PC-9 (cell line): ENCODE measurements around the gene ANKRD33B. TPM values are rescaled to one million over a fixed set of nuclear protein-coding genes. Genes with fewer than 3 reads are reported as not detected.

Source experiments
- BruUV-seq: library from RNA; stranded (reverse); fragments of 400-500 nt; replicated peaks from 2 replicates; lab custom pipeline; 2021; lab: Mats Ljungman, UMichigan
- CTCF ChIA-PET: fragments of 300-600 bp; sonication (Branson Sonifier 250); formaldehyde crosslinking; loops from one replicate; lab custom pipeline; 2022; ENCODE audit warnings: antibody characterized with exemption; lab: Charles Lee
- POLR2A ChIA-PET: fragments of 300-600 bp; sonication (Branson Sonifier 250); formaldehyde crosslinking; loops from one replicate; lab custom pipeline; 2022; ENCODE audit warnings: antibody characterized with exemption; ENCODE audit not compliant: unreplicated experiment; lab: Charles Lee
- DNase-seq, 2 experiments: peaks; one replicate each; pipeline versions ENCODE4 v3.0.0 to v3.0.0-alpha.2; 2015 to 2022; ENCODE audit warnings: mixed read lengths in 1 of 2
- H2AFZ ChIP-seq: fragments of 200-600 bp; sonication (generic); 2 replicates; pipeline ENCODE4 v1.8.1; 2017; ENCODE audit warnings: antibody characterized with exemption
- H3F3A ChIP-seq: fragments of 200-600 bp; sonication (generic); 2 replicates; pipeline ENCODE4 v1.8.1; 2017; ENCODE audit warnings: antibody characterized with exemption, mild to moderate bottlenecking, low read depth; ENCODE audit not compliant: insufficient read depth
- H3K27ac ChIP-seq: fragments of 200-600 bp; sonication (generic); 2 replicates; pipeline ENCODE4 v1.6.1; 2016; ENCODE audit warnings: mixed run types
- H3K27me3 ChIP-seq: fragments of 200-600 bp; sonication (generic); 2 replicates; pipeline ENCODE4 v1.6.1; 2016; ENCODE audit warnings: low read depth, mixed run types; ENCODE audit not compliant: insufficient read depth
- H3K36me3 ChIP-seq: fragments of 200-600 bp; sonication (generic); 2 replicates; pipeline ENCODE4 v1.6.1; 2016; ENCODE audit warnings: low read depth, mixed run types
- H3K4me1 ChIP-seq: fragments of 200-600 bp; sonication (generic); replicated peaks from 2 replicates; pipeline ENCODE4 v1.6.1; 2016; ENCODE audit warnings: mixed run types; ENCODE audit not compliant: insufficient read depth
- H3K4me2 ChIP-seq: fragments of 200-600 bp; sonication (generic); 2 replicates; pipeline ENCODE4 v1.6.1; 2017; ENCODE audit warnings: mixed run types
- H3K4me3 ChIP-seq: fragments of 200-600 bp; sonication (generic); 2 replicates; pipeline ENCODE4 v1.6.1; 2016; ENCODE audit warnings: mixed run types
- H3K79me2 ChIP-seq: fragments of 200-600 bp; sonication (generic); 2 replicates; pipeline ENCODE4 v1.6.1; 2017; ENCODE audit warnings: low read depth, mixed run types
- H3K9me2 ChIP-seq: fragments of 200-600 bp; sonication (generic); 2 replicates; pipeline ENCODE4 v1.8.1; 2017; ENCODE audit warnings: mild to moderate bottlenecking; ENCODE audit not compliant: insufficient read depth
- H3K9me3 ChIP-seq: fragments of 200-600 bp; sonication (generic); 2 replicates; pipeline ENCODE4 v1.8.1; 2016; ENCODE audit warnings: low read depth; ENCODE audit not compliant: insufficient read depth
- H4K20me1 ChIP-seq: fragments of 200-600 bp; sonication (generic); 2 replicates; pipeline ENCODE4 v1.8.1; 2017; ENCODE audit not compliant: insufficient read depth
- EZH2 ChIP-seq: fragments of 200-600 bp; sonication (generic); IDR thresholded peaks from 2 replicates; pipeline ENCODE4 v1.8.0; 2017; ENCODE audit warnings: antibody characterized with exemption, low read depth
- intact Hi-C: fragments of 100-400 bp; cut with micrococcal nuclease; formaldehyde crosslinking; loops from one replicate; pipeline ENCODE4 v1.10.0; 2022; ENCODE audit not compliant: unreplicated experiment
- total RNA-seq: library from RNA; stranded (reverse); gene quantifications from 2 replicates; pipeline ENCODE4 v1.2.3, GENCODE V29; 2021
- TF ChIP-seq, protein P1 (sequence below): fragments of 200-600 bp; sonication (generic); conservative IDR thresholded peaks from 2 replicates; pipeline ENCODE4 v1.6.1; 2017; ENCODE audit warnings: mixed run types, antibody characterized with exemption, mild to moderate bottlenecking, moderate library complexity

The ANKRD33B gene
- total RNA-seq, 1 experiment from 2014 or later, result 32.1 TPM

DNA sequence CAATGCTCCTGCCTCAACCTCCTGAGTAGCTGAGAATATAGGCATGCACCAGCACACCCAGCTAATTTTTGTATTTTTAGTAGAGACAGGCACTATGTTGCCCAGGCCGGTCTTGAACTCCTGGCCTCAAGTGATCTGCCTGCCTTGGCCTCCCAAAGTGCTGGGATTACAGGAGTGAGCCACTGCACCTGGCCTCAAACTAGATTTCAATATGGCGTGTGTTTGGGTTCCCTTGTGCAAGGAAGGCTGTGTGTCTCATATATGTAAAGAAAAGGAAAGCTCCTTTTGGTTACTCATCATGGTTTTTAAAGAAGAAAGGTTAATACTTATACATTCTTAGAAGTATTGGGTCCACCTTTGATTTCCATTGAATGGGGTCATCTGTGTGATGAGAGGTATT, 70.7 kb downstream of the ANKRD33B start:
- POLR2A ChIA-PET, result no interaction called here
- intact Hi-C loops, result no loop called here

GRCh38 chr5:10635257-10635866, 71.5 kb downstream of the ANKRD33B start:
- Histone ChIP-seq H3F3A (peaks cover 5% of the 10 kb centered on the region; the same call in 1 of the 2 replicates), H3K36me3 (no peaks in the 10 kb centered on the region), H2AFZ (no peak overlapping the region), H3K4me3 (no peak overlapping the region), H4K20me1 (no peaks in the 10 kb centered on the region), H3K4me2 (no peak overlapping the region), H3K27me3 (no peaks in the 10 kb centered on the region), H3K79me2 (no peaks in the 10 kb centered on the region), H3K9me3 (no peaks in the 10 kb centered on the region), H3K4me1 (no peaks in the 10 kb centered on the region), H3K9me2 (no peaks in the 10 kb centered on the region), H3K27ac (no peak overlapping the region)
- ChIA-PET CTCF (interaction anchor here (0.6 kb wide), 1 partner anchor 184 kb away, joined by 4 read pairs; no protein-coding TSS in a partner anchor), POLR2A (interaction anchor here (0.6 kb wide), 2 partner anchors 368 to 390 kb away, joined by 3 to 6 read pairs; no protein-coding TSS in a partner anchor)
- peak in 1 of 2 experiments; percentile 58 for DNase-seq
- no peak for TF ChIP-seq EZH2
- TF ChIP-seq, protein P1, sequence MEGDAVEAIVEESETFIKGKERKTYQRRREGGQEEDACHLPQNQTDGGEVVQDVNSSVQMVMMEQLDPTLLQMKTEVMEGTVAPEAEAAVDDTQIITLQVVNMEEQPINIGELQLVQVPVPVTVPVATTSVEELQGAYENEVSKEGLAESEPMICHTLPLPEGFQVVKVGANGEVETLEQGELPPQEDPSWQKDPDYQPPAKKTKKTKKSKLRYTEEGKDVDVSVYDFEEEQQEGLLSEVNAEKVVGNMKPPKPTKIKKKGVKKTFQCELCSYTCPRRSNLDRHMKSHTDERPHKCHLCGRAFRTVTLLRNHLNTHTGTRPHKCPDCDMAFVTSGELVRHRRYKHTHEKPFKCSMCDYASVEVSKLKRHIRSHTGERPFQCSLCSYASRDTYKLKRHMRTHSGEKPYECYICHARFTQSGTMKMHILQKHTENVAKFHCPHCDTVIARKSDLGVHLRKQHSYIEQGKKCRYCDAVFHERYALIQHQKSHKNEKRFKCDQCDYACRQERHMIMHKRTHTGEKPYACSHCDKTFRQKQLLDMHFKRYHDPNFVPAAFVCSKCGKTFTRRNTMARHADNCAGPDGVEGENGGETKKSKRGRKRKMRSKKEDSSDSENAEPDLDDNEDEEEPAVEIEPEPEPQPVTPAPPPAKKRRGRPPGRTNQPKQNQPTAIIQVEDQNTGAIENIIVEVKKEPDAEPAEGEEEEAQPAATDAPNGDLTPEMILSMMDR, result no peak
- intact Hi-C loops, result no loop called here
- no TSS peak for BruUV-seq

More for the DNA sequence above, 70.7 kb downstream of the ANKRD33B start:
- no peaks in the 10 kb centered on the region for H3K9me2 ChIP-seq
- BruUV-seq, result no TSS peak
- H3F3A ChIP-seq, result peaks cover 5% of the 10 kb centered on the region; the same call in 1 of the 2 replicates
- no peak overlapping the region for H3K4me3 ChIP-seq
- H3K4me1 ChIP-seq, result no peaks in the 10 kb centered on the region
- no peak overlapping the region for H3K4me2 ChIP-seq
- CTCF ChIA-PET, result interaction anchor here (0.7 kb wide), 1 partner anchor 78 kb away, joined by 4 read pairs; no protein-coding TSS in a partner anchor
- no peaks in the 10 kb centered on the region for H3K9me3 ChIP-seq
- no peaks in the 10 kb centered on the region for H3K36me3 ChIP-seq
- TF ChIP-seq, protein P1, result no peak
- no peak for TF ChIP-seq EZH2
- H3K27ac ChIP-seq, result no peak overlapping the region
- DNase-seq, result no peak
- H2AFZ ChIP-seq, result no peak overlapping the region
- no peaks in the 10 kb centered on the region for H3K27me3 ChIP-seq
- H4K20me1 ChIP-seq, result no peaks in the 10 kb centered on the region
- H3K79me2 ChIP-seq, result no peaks in the 10 kb centered on the region

DNA sequence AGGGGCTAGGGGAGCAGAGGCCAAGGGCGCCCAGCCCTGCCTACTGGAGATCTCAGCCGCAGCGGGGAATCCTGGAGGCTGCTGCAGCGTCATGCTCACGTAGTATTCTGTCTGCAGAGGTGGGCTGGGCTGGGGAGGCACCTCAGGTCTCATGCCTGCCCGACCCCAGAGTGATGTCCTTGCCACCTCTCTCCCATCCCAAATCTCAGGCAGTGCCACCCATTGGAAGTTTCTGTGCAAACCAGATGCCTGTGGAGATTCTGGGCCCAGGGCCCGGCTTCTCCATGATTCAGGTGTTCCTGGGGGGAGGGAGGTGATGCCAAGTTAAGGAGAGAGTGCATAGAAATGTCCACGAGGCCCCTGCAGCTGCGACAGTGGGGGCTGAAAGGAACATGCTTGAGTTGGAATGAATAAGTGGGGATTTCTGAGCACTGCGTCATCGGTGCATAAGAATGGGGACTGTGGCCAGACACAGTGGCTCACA, 72.0 kb downstream of the ANKRD33B start:
- Histone ChIP-seq H3K4me3 (no peak overlapping the region), H4K20me1 (no peaks in the 10 kb centered on the region), H3K9me2 (no peaks in the 10 kb centered on the region), H3K4me2 (no peak overlapping the region), H3K4me1 (no peaks in the 10 kb centered on the region), H3K79me2 (no peaks in the 10 kb centered on the region), H2AFZ (no peak overlapping the region), H3K36me3 (no peaks in the 10 kb centered on the region), H3K27ac (no peak overlapping the region), H3K9me3 (no peaks in the 10 kb centered on the region), H3F3A (peaks cover 5% of the 10 kb centered on the region; the same call in 1 of the 2 replicates), H3K27me3 (no peaks in the 10 kb centered on the region)
- TF ChIP-seq, protein P1, result no peak
- no peak for TF ChIP-seq EZH2
- ChIA-PET POLR2A (interaction anchor here (0.6 kb wide), 2 partner anchors 367 to 390 kb away, joined by 3 to 6 read pairs; no protein-coding TSS in a partner anchor), CTCF (no interaction called here)
- DNase-seq, result no peak
- BruUV-seq, result no TSS peak
- intact Hi-C loops, result no loop called here
